Hepatocyte (in vitro differentiated cells): ENCODE results near the gene CD52. TPM values are rescaled to one million over a fixed set of nuclear protein-coding genes. Genes with fewer than 3 reads are reported as not detected.
A peak's percentile ranks its signal among the peaks of the same experiment; 100 is the strongest.

ENCODE experiments used
- DNase-seq: peaks from one replicate; pipeline ENCODE4 v3.0.0-alpha.2; 2016; ENCODE audit warnings: low spot score
- H2AFZ ChIP-seq: fragments of 200-600 bp; sonication (generic); 2 replicates; pipeline ENCODE4 v1.6.0; 2016; ENCODE audit warnings: antibody characterized with exemption, mild to moderate bottlenecking
- H3K27ac ChIP-seq: fragments of 200-600 bp; sonication (generic); 2 replicates; pipeline ENCODE4 v1.5.1; 2016; ENCODE audit warnings: mild to moderate bottlenecking
- H3K27me3 ChIP-seq: fragments of 200-600 bp; sonication (generic); 2 replicates; pipeline ENCODE4 v1.6.1; 2016
- H3K36me3 ChIP-seq: fragments of 200-600 bp; sonication (generic); replicated peaks from 2 replicates; pipeline ENCODE4 v1.5.1; 2016; ENCODE audit warnings: low read depth; ENCODE audit not compliant: insufficient read depth
- H3K4me1 ChIP-seq: fragments of 200-600 bp; sonication (generic); 2 replicates; pipeline ENCODE4 v1.5.1; 2016; ENCODE audit warnings: mild to moderate bottlenecking, moderate library complexity; ENCODE audit not compliant: insufficient read depth
- H3K4me2 ChIP-seq: fragments of 200-600 bp; sonication (generic); 2 replicates; pipeline ENCODE4 v1.6.0; 2016
- H3K4me3 ChIP-seq: fragments of 200-600 bp; sonication (generic); 2 replicates; pipeline ENCODE4 v1.5.1; 2016; ENCODE audit warnings: mild to moderate bottlenecking
- H3K79me2 ChIP-seq: fragments of 200-600 bp; sonication (generic); 2 replicates; pipeline ENCODE4 v1.6.0; 2017; ENCODE audit warnings: mild to moderate bottlenecking
- H3K9me2 ChIP-seq: fragments of 200-600 bp; sonication (generic); replicated peaks from 2 replicates; pipeline ENCODE4 v1.6.0; 2017; ENCODE audit warnings: mild to moderate bottlenecking; ENCODE audit not compliant: insufficient read depth
- H3K9me3 ChIP-seq: fragments of 200-600 bp; sonication (generic); 2 replicates; pipeline ENCODE4 v1.5.1; 2016; ENCODE audit warnings: low read depth, mild to moderate bottlenecking
- H4K20me1 ChIP-seq: fragments of 200-600 bp; sonication (generic); 2 replicates; pipeline ENCODE4 v1.6.0; 2016; ENCODE audit warnings: mild to moderate bottlenecking; ENCODE audit not compliant: insufficient read depth, poor library complexity, severe bottlenecking
- EZH2 ChIP-seq: fragments of 200-600 bp; sonication (generic); IDR thresholded peaks from 2 replicates; pipeline ENCODE4 v1.6.1; 2016; ENCODE audit warnings: antibody characterized with exemption, mild to moderate bottlenecking, borderline replicate concordance
- EZH2phosphoT487 ChIP-seq: fragments of 200-600 bp; sonication (generic); IDR thresholded peaks from one replicate; pipeline ENCODE4 v1.6.1; 2018; ENCODE audit warnings: antibody characterized with exemption, mild to moderate bottlenecking, low read depth, moderate library complexity; ENCODE audit not compliant: unreplicated experiment, severe bottlenecking
- WGBS: methylation state at CpG from one replicate; pipeline ENCODE4 v1.1.6; 2016; ENCODE audit warnings: low lambda C conversion rate; ENCODE audit errors: missing lambda C conversion rate; 5-methylcytosine and 5-hydroxymethylcytosine counted together
- polyA plus RNA-seq: library from polyadenylated mRNA; unstranded; fragments of >200 nt; fragmentation: Nextera tagmentation; extraction: Ambion mirVana; gene quantifications from 2 replicates; pipeline ENCODE4 v1.2.1, GENCODE V29; 2016
- total RNA-seq: library from RNA; depleted of rRNA; stranded (reverse); fragments of >200 nt; gene quantifications from 2 replicates; pipeline ENCODE4 v1.2.3, GENCODE V29; 2014
- TF ChIP-seq, protein P1 (sequence below): fragments of 200-600 bp; sonication (generic); IDR thresholded peaks from 2 replicates; pipeline ENCODE4 v1.5.1; 2016; ENCODE audit warnings: antibody characterized with exemption, mild to moderate bottlenecking; ENCODE audit not compliant: poor library complexity

The CD52 gene
- total and polyA plus RNA-seq, 2 experiments from 2014 or later: 3.9 to 8.1 TPM

GRCh38 chr1:26337206-26337535 lies 19.4 kb downstream of the CD52 start:
- Histone ChIP-seq H3K27ac (peak overlapping the region; percentile 83), H3K4me1 (no peaks in the 10 kb centered on the region), H3K9me2 (no peaks in the 10 kb centered on the region), H3K36me3 (no peaks in the 10 kb centered on the region), H4K20me1 (no peaks in the 10 kb centered on the region), H3K27me3 (no peaks in the 10 kb centered on the region), H3K9me3 (no peaks in the 10 kb centered on the region), H3K4me2 (no peak overlapping the region), H3K79me2 (no peaks in the 10 kb centered on the region), H3K4me3 (no peak overlapping the region), H2AFZ (no peak overlapping the region)
- TF ChIP-seq EZH2phosphoT487 (no peak), EZH2 (no peak)
- TF ChIP-seq, protein P1, sequence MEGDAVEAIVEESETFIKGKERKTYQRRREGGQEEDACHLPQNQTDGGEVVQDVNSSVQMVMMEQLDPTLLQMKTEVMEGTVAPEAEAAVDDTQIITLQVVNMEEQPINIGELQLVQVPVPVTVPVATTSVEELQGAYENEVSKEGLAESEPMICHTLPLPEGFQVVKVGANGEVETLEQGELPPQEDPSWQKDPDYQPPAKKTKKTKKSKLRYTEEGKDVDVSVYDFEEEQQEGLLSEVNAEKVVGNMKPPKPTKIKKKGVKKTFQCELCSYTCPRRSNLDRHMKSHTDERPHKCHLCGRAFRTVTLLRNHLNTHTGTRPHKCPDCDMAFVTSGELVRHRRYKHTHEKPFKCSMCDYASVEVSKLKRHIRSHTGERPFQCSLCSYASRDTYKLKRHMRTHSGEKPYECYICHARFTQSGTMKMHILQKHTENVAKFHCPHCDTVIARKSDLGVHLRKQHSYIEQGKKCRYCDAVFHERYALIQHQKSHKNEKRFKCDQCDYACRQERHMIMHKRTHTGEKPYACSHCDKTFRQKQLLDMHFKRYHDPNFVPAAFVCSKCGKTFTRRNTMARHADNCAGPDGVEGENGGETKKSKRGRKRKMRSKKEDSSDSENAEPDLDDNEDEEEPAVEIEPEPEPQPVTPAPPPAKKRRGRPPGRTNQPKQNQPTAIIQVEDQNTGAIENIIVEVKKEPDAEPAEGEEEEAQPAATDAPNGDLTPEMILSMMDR: no peak
- 79% methylated on average over 7 of the region's 7 CpGs for WGBS
- DNase-seq: no peak

GRCh38 chr1:26337625-26338024 lies 19.9 kb downstream of the CD52 start:
- Histone ChIP-seq H4K20me1 (no peaks in the 10 kb centered on the region), H3K36me3 (no peaks in the 10 kb centered on the region), H3K27me3 (no peaks in the 10 kb centered on the region), H3K9me3 (no peaks in the 10 kb centered on the region), H3K4me3 (no peak overlapping the region), H3K9me2 (no peaks in the 10 kb centered on the region), H3K27ac (no peak overlapping the region), H3K4me1 (no peaks in the 10 kb centered on the region), H3K4me2 (no peak overlapping the region), H3K79me2 (no peaks in the 10 kb centered on the region), H2AFZ (no peak overlapping the region)
- DNase-seq: no peak
- WGBS: 76% methylated on average over 4 of the region's 4 CpGs
- TF ChIP-seq, protein P1: no peak
- no peak for TF ChIP-seq EZH2
- no peak for TF ChIP-seq EZH2phosphoT487

- Histone ChIP-seq H3K36me3 (no peaks in the 10 kb centered on the region), H4K20me1 (no peaks in the 10 kb centered on the region), H3K4me2 (no peak overlapping the region), H3K9me3 (no peaks in the 10 kb centered on the region), H3K79me2 (no peaks in the 10 kb centered on the region), H2AFZ (no peak overlapping the region), H3K9me2 (no peaks in the 10 kb centered on the region), H3K4me1 (no peaks in the 10 kb centered on the region), H3K4me3 (no peak overlapping the region), H3K27ac (no peak overlapping the region), H3K27me3 (no peaks in the 10 kb centered on the region)
- DNase-seq: no peak
- TF ChIP-seq, protein P1: no peak
- TF ChIP-seq EZH2 (no peak), EZH2phosphoT487 (no peak)
- WGBS: 87% methylated on average over 1 of the region's 1 CpG
Observed at GRCh38 chr1:26338670-26339069, 20.9 kb downstream of the CD52 start.

- H3K27ac ChIP-seq: no peak overlapping the region
- H3K27me3 ChIP-seq: no peaks in the 10 kb centered on the region
- DNase-seq: no peak
- TF ChIP-seq EZH2 (no peak), EZH2phosphoT487 (no peak)
- TF ChIP-seq, protein P1: no peak
- H3K4me3 ChIP-seq: no peak overlapping the region
- no peaks in the 10 kb centered on the region for H4K20me1 ChIP-seq
- no peaks in the 10 kb centered on the region for H3K36me3 ChIP-seq
- no peaks in the 10 kb centered on the region for H3K4me1 ChIP-seq
- no peak overlapping the region for H2AFZ ChIP-seq
- no peaks in the 10 kb centered on the region for H3K9me2 ChIP-seq
- no peaks in the 10 kb centered on the region for H3K79me2 ChIP-seq
- H3K4me2 ChIP-seq: no peak overlapping the region
- WGBS: 84% methylated on average over 4 of the region's 4 CpGs
- H3K9me3 ChIP-seq: no peaks in the 10 kb centered on the region
Observed at GRCh38 chr1:26340047-26340481, 22.3 kb downstream of the CD52 start.
